ENCODE data around the gene TRAPPC3L.

GRCh38 chr6:116461331-116461931, 84.1 kb downstream of the TRAPPC3L start, which contains the start of gene CALHM6:
- no peak for TF ChIP-seq ZNF274 (IDR thresholded peaks at IDR 0.05; ENCODE audit: low read depth, low read length)
- no peak for TF ChIP-seq SUZ12 (IDR thresholded peaks at IDR 0.05; ENCODE audit: extremely low read depth, insufficient read depth, insufficient read length)
- TF ChIP-seq YY1 (IDR thresholded peaks at IDR 0.05; ENCODE audit: insufficient read depth, insufficient read length) = no peak

Measured in NT2/D1 (cell line).